ENCODE data around the gene FADD.

Gene FADD

GRCh38 chr11:70202920-70203750, at the start of gene FADD:
FADD (plus strand) TSS chr11:70203296; CDS start chr11:70203460, 164 bp downstream.
- DNase-seq, result peak; percentile 92

GRCh38 chr11:70155386-70155785, 47.7 kb upstream of the FADD start:
- no peak for DNase-seq

- no peak for DNase-seq
Measured at GRCh38 chr11:70156291-70157037, 46.6 kb upstream of the FADD start.

GRCh38 chr11:70158201-70158600, 44.9 kb upstream of the FADD start:
- DNase-seq, result no peak

- no peak for DNase-seq
Measured at GRCh38 chr11:70158757-70159389, 44.2 kb upstream of the FADD start.

GRCh38 chr11:70159627-70160570, 43.2 kb upstream of the FADD start:
- no peak for DNase-seq

GRCh38 chr11:70161043-70161625, 42.0 kb upstream of the FADD start:
- DNase-seq, result no peak

GRCh38 chr11:70164705-70165104, 38.4 kb upstream of the FADD start:
- DNase-seq, result no peak

GRCh38 chr11:70167120-70167519, 36.0 kb upstream of the FADD start:
- DNase-seq, result no peak

GRCh38 chr11:70167723-70168404, 35.2 kb upstream of the FADD start:
- DNase-seq, result no peak

- DNase-seq, result no peak
Measured at GRCh38 chr11:70168405-70168754, 34.7 kb upstream of the FADD start.

GRCh38 chr11:70169127-70169526, 34.0 kb upstream of the FADD start:
- no peak for DNase-seq

GRCh38 chr11:70169632-70170031, 33.5 kb upstream of the FADD start:
- no peak for DNase-seq

- no peak for DNase-seq
Measured at GRCh38 chr11:70170596-70171210, 32.4 kb upstream of the FADD start.

- no peak for DNase-seq
Measured at GRCh38 chr11:70173018-70173417, 30.1 kb upstream of the FADD start.

- peak; percentile 14 for DNase-seq
Measured at GRCh38 chr11:70174547-70175235, 28.4 kb upstream of the FADD start.

- no peak for DNase-seq
Measured at GRCh38 chr11:70175236-70175698, 27.8 kb upstream of the FADD start.

GRCh38 chr11:70176940-70177689, 26.0 kb upstream of the FADD start:
- no peak for DNase-seq

- no peak for DNase-seq
Measured at GRCh38 chr11:70180906-70181305, 22.2 kb upstream of the FADD start.

- no peak for DNase-seq
Measured at GRCh38 chr11:70182266-70182665, 20.8 kb upstream of the FADD start.
